ENCODE results near the gene KLLN. TPM values are rescaled to one million over a fixed set of nuclear protein-coding genes. Genes with fewer than 3 reads are reported as not detected.
"Not testable (repeated sequence)": the region's sequence is repeated elsewhere in the genome, so short reads cannot be mapped to it uniquely, and the experiment has no call there.

KLLN gene
- total and polyA plus RNA-seq, 2 of the 13 experiments (the other 11 are each of a cell fraction or from before 2014, with no cell fraction given), result 0.08 to 0.44 TPM

- Histone ChIP-seq H3K27ac (ENCODE audit: extremely low read length, insufficient read depth, low read length) (peak overlapping the region; percentile 88), H3K4me2 (ENCODE audit: low read depth, low read length) (peak overlapping the region; percentile 76), H4K20me1 (ENCODE audit: insufficient read depth, low read length) (peaks cover 45% of the 10 kb centered on the region), H3K4me3 (replicated peaks in 1 of 3; ENCODE audit: insufficient read depth in 1 of 3, low read depth in 2 of 3, low read length in 3 of 3) (peak overlapping the region; percentile 65 to 94 (median 80)), H3K79me2 (ENCODE audit: insufficient read depth, low read length) (peaks cover 50% of the 10 kb centered on the region), H3K4me1 (ENCODE audit: insufficient read depth, low read length) (peaks cover 26% of the 10 kb centered on the region), H3K9ac (ENCODE audit: insufficient read depth, low read depth, low read length) (peak overlapping the region; percentile 82)
- CTCF ChIA-PET (ENCODE audit: low intra/inter-chr PET ratio, low total read pairs); DNase-seq (ENCODE audit: low spot score); H3K36me3 ChIP-seq (replicated peaks in 1 of 2; ENCODE audit: control insufficient read depth in 1 of 2, insufficient read depth in 2 of 2, low read length in 2 of 2); FAIRE-seq; H2AFZ ChIP-seq (ENCODE audit: low read length); H3K9me3 ChIP-seq (ENCODE audit: low read length); H3K27me3 ChIP-seq (ENCODE audit: control insufficient read depth in 1 of 2, insufficient read depth in 2 of 2, low read length in 2 of 2); BruUV-seq (replicated peaks): not testable (repeated sequence)
- WGBS (ENCODE audit: low lambda C conversion rate), result 0% methylated on average over 2 of the region's 47 CpGs
- ATAC-seq, result peak; percentile 11
- in situ Hi-C loops (cut with HindIII; ENCODE audit: extremely low pct_ligation_motif_present, low pct_unique_long_range_greater_than_20kb), result loop anchor here (5.0 kb wide), 2 partner anchors 248 to 523 kb away; no protein-coding TSS in a partner anchor
- POLR2A ChIA-PET, result interaction anchor here (2.9 to 3.6 kb wide), 4 partner anchors 9 to 359 kb away, joined by 7 to 31 read pairs (median 20); partner anchors contain the start of genes ATAD1 and MINPP1
- intact Hi-C loops (cut with micrococcal nuclease; ENCODE audit: unreplicated experiment), result loop anchor here (1.0 to 2.0 kb wide), 2 partner anchors 45 to 69 kb away; partner anchors contain the start of gene ATAD1
- TF ChIP-seq POGK (CRISPR knock-in tag; conservative IDR thresholded peaks at IDR 0.05) (0 out of 2 replicates have a peak, but pooled peaks have one; percentile 26), KLF16 (CRISPR knock-in tag; IDR thresholded peaks at IDR 0.05) (0 out of 4 replicates have a peak, but pooled peaks of 1 of the 2 experiments have one; percentile 17), ZNF205 (CRISPR knock-in tag; IDR thresholded peaks at IDR 0.05) (0 out of 2 replicates have a peak, but pooled peaks have one; percentile 39), PHF8 (CRISPR knock-in tag; IDR thresholded peaks at IDR 0.05) (peak; percentile 23; the same call in 1 of the 2 replicates), KMT2B (CRISPR knock-in tag; IDR thresholded peaks at IDR 0.05) (0 out of 2 replicates have a peak, but pooled peaks have one; percentile 39)
These were observed 690 bp upstream of the KLLN start for GRCh38 chr10:87863951-87864495.

Data from HepG2 (cell line).